Esophagus squamous epithelium (tissue), 4 donors: Measurements from ENCODE around the gene CCDC78.

Experiments used
- POLR2A ChIP-seq, 4 donors: fragments of 450-650 bp; IDR thresholded peaks; one replicate each; pipeline ENCODE4 v1.6.1; 2017; ENCODE audit warnings: antibody characterized with exemption in 4 of 4, mild to moderate bottlenecking in 4 of 4, moderate library complexity in 3 of 4
- TF ChIP-seq, protein P1 (sequence below), 6 experiments: fragments of 450-650 bp in 4 of 6; fragments of 200-600 bp in 2 of 6; sonication (generic) in 2 of 6; IDR thresholded peaks; one replicate each; pipeline ENCODE4 v1.5.1; 2016 to 2019; ENCODE audit warnings: antibody characterized with exemption in 6 of 6, mild to moderate bottlenecking in 4 of 6, moderate library complexity in 4 of 6

DNA sequence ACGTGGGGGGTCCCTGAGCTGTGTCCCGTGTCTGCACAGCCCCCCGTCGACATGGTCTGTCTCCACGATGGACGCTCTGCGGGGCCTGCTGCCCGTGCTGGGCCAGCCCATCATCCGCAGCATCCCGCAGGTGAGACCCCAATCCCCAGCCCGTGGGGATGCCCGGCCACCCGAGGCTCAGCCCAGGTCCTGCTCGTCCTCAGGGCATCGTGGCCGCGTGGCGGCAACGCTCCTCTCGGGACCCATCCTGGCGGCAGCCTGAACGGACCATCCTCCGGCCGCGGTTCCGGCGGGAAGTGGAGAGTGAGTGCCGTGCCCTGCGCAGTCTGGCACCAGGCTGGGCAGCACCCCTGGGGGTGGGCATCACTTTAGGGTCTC lies 39.2 kb upstream of the CCDC78 start:
- TF ChIP-seq, protein P1, sequence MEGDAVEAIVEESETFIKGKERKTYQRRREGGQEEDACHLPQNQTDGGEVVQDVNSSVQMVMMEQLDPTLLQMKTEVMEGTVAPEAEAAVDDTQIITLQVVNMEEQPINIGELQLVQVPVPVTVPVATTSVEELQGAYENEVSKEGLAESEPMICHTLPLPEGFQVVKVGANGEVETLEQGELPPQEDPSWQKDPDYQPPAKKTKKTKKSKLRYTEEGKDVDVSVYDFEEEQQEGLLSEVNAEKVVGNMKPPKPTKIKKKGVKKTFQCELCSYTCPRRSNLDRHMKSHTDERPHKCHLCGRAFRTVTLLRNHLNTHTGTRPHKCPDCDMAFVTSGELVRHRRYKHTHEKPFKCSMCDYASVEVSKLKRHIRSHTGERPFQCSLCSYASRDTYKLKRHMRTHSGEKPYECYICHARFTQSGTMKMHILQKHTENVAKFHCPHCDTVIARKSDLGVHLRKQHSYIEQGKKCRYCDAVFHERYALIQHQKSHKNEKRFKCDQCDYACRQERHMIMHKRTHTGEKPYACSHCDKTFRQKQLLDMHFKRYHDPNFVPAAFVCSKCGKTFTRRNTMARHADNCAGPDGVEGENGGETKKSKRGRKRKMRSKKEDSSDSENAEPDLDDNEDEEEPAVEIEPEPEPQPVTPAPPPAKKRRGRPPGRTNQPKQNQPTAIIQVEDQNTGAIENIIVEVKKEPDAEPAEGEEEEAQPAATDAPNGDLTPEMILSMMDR (IDR thresholded peaks at IDR 0.05): no peak
- no peak for TF ChIP-seq POLR2A (IDR thresholded peaks at IDR 0.05)
